Stomach (tissue), 4 donors: ENCODE measurements around the gene GSAP.

Experiments
- EP300 ChIP-seq: sonication (generic); formaldehyde crosslinking; IDR thresholded peaks from one replicate; pipeline ENCODE4 v1.6.1; 2017; ENCODE audit warnings: antibody characterized with exemption
- POLR2A ChIP-seq, 4 donors: fragments of 450-650 bp; IDR thresholded peaks; one replicate each; pipeline ENCODE4 v1.6.1; 2016; ENCODE audit warnings: antibody characterized with exemption in 4 of 4, control low read depth in 2 of 4, mild to moderate bottlenecking in 1 of 4, moderate library complexity in 1 of 4
- POLR2AphosphoS5 ChIP-seq, 3 donors: sonication (generic); formaldehyde crosslinking; IDR thresholded peaks; one replicate each; pipeline ENCODE4 v1.6.1; 2016; ENCODE audit warnings: antibody characterized with exemption in 3 of 3
- TF ChIP-seq, protein P1 (sequence below), 7 experiments: fragments of 450-650 bp in 4 of 7; fragments of 200-600 bp in 3 of 7; sonication (generic) in 3 of 7; IDR thresholded peaks; one replicate each; pipeline ENCODE4 v1.5.1; 2016 to 2019; ENCODE audit warnings: antibody characterized with exemption in 7 of 7, control low read depth in 2 of 7, mild to moderate bottlenecking in 1 of 7

DNA sequence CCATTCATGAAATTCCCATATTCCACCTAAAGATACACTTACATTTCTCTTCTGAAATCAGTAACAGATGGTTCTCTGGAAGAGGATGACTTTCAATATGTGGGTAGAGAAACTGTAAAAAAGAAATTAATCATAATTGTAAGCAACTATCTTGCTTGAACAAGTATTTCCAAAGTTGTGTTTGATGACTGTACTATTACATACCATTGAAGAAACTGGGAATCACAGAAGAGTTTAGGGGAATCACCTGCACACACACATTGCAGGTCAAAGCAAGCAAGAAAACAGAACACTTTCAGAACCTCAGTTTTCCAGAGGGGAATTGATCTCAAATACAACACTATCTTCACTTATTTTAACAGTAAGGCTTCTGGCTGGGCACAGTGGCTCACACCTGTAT lies 33.6 kb downstream of the GSAP start:
- TF ChIP-seq, protein P1, sequence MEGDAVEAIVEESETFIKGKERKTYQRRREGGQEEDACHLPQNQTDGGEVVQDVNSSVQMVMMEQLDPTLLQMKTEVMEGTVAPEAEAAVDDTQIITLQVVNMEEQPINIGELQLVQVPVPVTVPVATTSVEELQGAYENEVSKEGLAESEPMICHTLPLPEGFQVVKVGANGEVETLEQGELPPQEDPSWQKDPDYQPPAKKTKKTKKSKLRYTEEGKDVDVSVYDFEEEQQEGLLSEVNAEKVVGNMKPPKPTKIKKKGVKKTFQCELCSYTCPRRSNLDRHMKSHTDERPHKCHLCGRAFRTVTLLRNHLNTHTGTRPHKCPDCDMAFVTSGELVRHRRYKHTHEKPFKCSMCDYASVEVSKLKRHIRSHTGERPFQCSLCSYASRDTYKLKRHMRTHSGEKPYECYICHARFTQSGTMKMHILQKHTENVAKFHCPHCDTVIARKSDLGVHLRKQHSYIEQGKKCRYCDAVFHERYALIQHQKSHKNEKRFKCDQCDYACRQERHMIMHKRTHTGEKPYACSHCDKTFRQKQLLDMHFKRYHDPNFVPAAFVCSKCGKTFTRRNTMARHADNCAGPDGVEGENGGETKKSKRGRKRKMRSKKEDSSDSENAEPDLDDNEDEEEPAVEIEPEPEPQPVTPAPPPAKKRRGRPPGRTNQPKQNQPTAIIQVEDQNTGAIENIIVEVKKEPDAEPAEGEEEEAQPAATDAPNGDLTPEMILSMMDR (IDR thresholded peaks at IDR 0.05), result no peak
- no peak for TF ChIP-seq POLR2A (IDR thresholded peaks at IDR 0.05)
- TF ChIP-seq EP300, result no peak
- no peak for TF ChIP-seq POLR2AphosphoS5 (IDR thresholded peaks at IDR 0.05)
